IMR-90 (cell line): ENCODE measurements around the gene KRT82. TPM values are rescaled to one million over a fixed set of nuclear protein-coding genes. Genes with fewer than 3 reads are reported as not detected.

Source experiments
- ATAC-seq: fragments of 200-7000 bp; cut with Tn5 transposase; 2 replicates; pipeline ENCODE4 v1.9.1; 2020; ENCODE audit warnings: low read depth, mild to moderate bottlenecking, moderate library complexity
- BruUV-seq: library from RNA; stranded (reverse); fragments of 400-500 nt; replicated peaks from 2 replicates; lab custom pipeline; 2021; lab: Mats Ljungman, UMichigan
- CTCF ChIA-PET: fragments of 300-600 bp; formaldehyde crosslinking; extraction: SDS; loops from one replicate; lab custom pipeline; 2021; ENCODE audit warnings: antibody characterized with exemption; lab: Yijun Ruan, JAX
- POLR2A ChIA-PET: fragments of 300-600 bp; sonication (Branson Sonifier 250); formaldehyde crosslinking; loops from one replicate; lab custom pipeline; 2022; ENCODE audit warnings: antibody characterized with exemption; ENCODE audit not compliant: unreplicated experiment; lab: Charles Lee
- DNase-seq: peaks from one replicate; pipeline ENCODE4 v3.0.0; 2013
- H2AFZ ChIP-seq: replicated peaks from 2 replicates; pipeline ENCODE3; 2013; ENCODE audit warnings: low read length, mild to moderate bottlenecking; ENCODE audit not compliant: poor library complexity
- H2AK5ac ChIP-seq: 2 replicates; pipeline ENCODE4 v1.6.1; 2013; ENCODE audit warnings: low read depth, low read length, inconsistent platforms
- H2AK9ac ChIP-seq: replicated peaks from 2 replicates; pipeline ENCODE3; 2013; ENCODE audit warnings: mild to moderate bottlenecking, low read depth, low read length, moderate library complexity; ENCODE audit not compliant: poor library complexity
- H2BK120ac ChIP-seq: 2 replicates; pipeline ENCODE4 v1.6.1; 2013; ENCODE audit warnings: low read depth, low read length, inconsistent platforms
- H2BK15ac ChIP-seq: 3 replicates; pipeline ENCODE4 v1.6.1; 2013; ENCODE audit warnings: low read depth, low read length, inconsistent platforms
- H2BK20ac ChIP-seq: 2 replicates; pipeline ENCODE4 v1.6.1; 2013; ENCODE audit warnings: low read depth, mild to moderate bottlenecking, inconsistent platforms, low read length, moderate library complexity
- H2BK5ac ChIP-seq: 2 replicates; pipeline ENCODE4 v1.6.1; 2013; ENCODE audit warnings: mild to moderate bottlenecking, low read depth, low read length, inconsistent platforms; ENCODE audit not compliant: poor library complexity, severe bottlenecking
- H3K14ac ChIP-seq: replicated peaks from 2 replicates; pipeline ENCODE4 v1.6.1; 2013; ENCODE audit warnings: low read depth, low read length, inconsistent platforms
- H3K18ac ChIP-seq: 2 replicates; pipeline ENCODE4 v1.6.1; 2013; ENCODE audit warnings: low read depth, low read length, control low read depth
- H3K23ac ChIP-seq: 2 replicates; pipeline ENCODE4 v1.6.1; 2013; ENCODE audit warnings: low read depth, low read length, inconsistent platforms
- H3K27ac ChIP-seq: 2 replicates; pipeline ENCODE4 v1.5.1; 2013; ENCODE audit warnings: mild to moderate bottlenecking, control low read depth, low read length; ENCODE audit not compliant: insufficient read depth
- H3K27me3 ChIP-seq: 2 replicates; pipeline ENCODE4 v1.6.1; 2013; ENCODE audit warnings: low read length; ENCODE audit not compliant: control insufficient read depth, insufficient read depth
- H3K36me3 ChIP-seq: 2 replicates; pipeline ENCODE4 v1.6.1; 2013; ENCODE audit warnings: low read length, mixed read lengths; ENCODE audit not compliant: control insufficient read depth, insufficient read depth
- H3K4ac ChIP-seq: 2 replicates; pipeline ENCODE4 v1.6.1; 2013; ENCODE audit warnings: low read depth, low read length, inconsistent platforms
- H3K4me1 ChIP-seq: 2 replicates; pipeline ENCODE4 v1.6.1; 2013; ENCODE audit warnings: low read length, mixed read lengths; ENCODE audit not compliant: control insufficient read depth, insufficient read depth
- H3K4me2 ChIP-seq: 2 replicates; pipeline ENCODE4 v1.6.1; 2013; ENCODE audit warnings: low read depth, mild to moderate bottlenecking, control low read depth, low read length, moderate library complexity
- H3K4me3 ChIP-seq: 2 replicates; pipeline ENCODE4 v1.5.1; 2013; ENCODE audit warnings: low read depth, mild to moderate bottlenecking, control low read depth, low read length, moderate library complexity; ENCODE audit not compliant: insufficient read depth
- H3K56ac ChIP-seq: 2 replicates; pipeline ENCODE4 v1.6.1; 2013; ENCODE audit warnings: low read length, inconsistent platforms; ENCODE audit not compliant: insufficient read depth; ENCODE audit errors: extremely low read depth
- H3K79me1 ChIP-seq, 2 experiments: 2 replicates each; pipeline ENCODE4 v1.6.1; 2013; ENCODE audit warnings: low read length in 2 of 2, inconsistent platforms in 1 of 2, low read depth in 1 of 2
- H3K9ac ChIP-seq: 2 replicates; pipeline ENCODE4 v1.6.1; 2013; ENCODE audit warnings: low read depth, low read length, control low read depth
- H3K9me1 ChIP-seq: 2 replicates; pipeline ENCODE4 v1.6.1; 2013; ENCODE audit warnings: low read length, inconsistent platforms; ENCODE audit not compliant: insufficient read depth
- H3K9me3 ChIP-seq: 2 replicates; pipeline ENCODE4 v1.6.1; 2013; ENCODE audit warnings: low read length; ENCODE audit not compliant: control insufficient read depth, insufficient read depth
- H4K20me1 ChIP-seq: 2 replicates; pipeline ENCODE4 v1.6.1; 2013; ENCODE audit warnings: low read length, inconsistent platforms; ENCODE audit not compliant: insufficient read depth
- H4K5ac ChIP-seq: 2 replicates; pipeline ENCODE4 v1.6.1; 2013; ENCODE audit warnings: mild to moderate bottlenecking, low read depth, low read length, control low read depth
- H4K8ac ChIP-seq, 2 experiments: 2 replicates each; pipeline ENCODE4 v1.6.1; 2013; ENCODE audit warnings: low read depth in 2 of 2, low read length in 2 of 2, control low read depth in 1 of 2, inconsistent platforms in 1 of 2
- H4K91ac ChIP-seq: 2 replicates; pipeline ENCODE4 v1.6.1; 2013; ENCODE audit warnings: low read depth, low read length, inconsistent platforms; ENCODE audit not compliant: insufficient read depth
- BHLHE40 ChIP-seq: fragments of 150-350 bp; IDR thresholded peaks from 2 replicates; pipeline ENCODE4 v1.6.1; 2016; ENCODE audit warnings: mild to moderate bottlenecking, low read depth, low read length
- CEBPB ChIP-seq: IDR thresholded peaks from 2 replicates; pipeline ENCODE4 v1.6.1; 2012; ENCODE audit warnings: low read depth, low read length, improper control_type of control experiment
- CHD1 ChIP-seq: IDR thresholded peaks from 2 replicates; pipeline ENCODE4 v1.6.1; 2012; ENCODE audit warnings: low read depth, low read length, improper control_type of control experiment
- CTCF ChIP-seq: conservative IDR thresholded peaks from 2 replicates; pipeline ENCODE4 v1.5.1; 2012; ENCODE audit warnings: mild to moderate bottlenecking, low read depth, low read length, improper control_type of control experiment
- ELK1 ChIP-seq: fragments of 150-350 bp; IDR thresholded peaks from 2 replicates; pipeline ENCODE4 v1.6.1; 2016; ENCODE audit warnings: low read depth, mild to moderate bottlenecking, low read length, moderate library complexity, borderline replicate concordance
- FOS ChIP-seq: fragments of 150-350 bp; IDR thresholded peaks from 2 replicates; pipeline ENCODE4 v1.6.1; 2016; ENCODE audit warnings: low read depth, low read length
- MAFK ChIP-seq: IDR thresholded peaks from 2 replicates; pipeline ENCODE4 v1.6.1; 2012; ENCODE audit warnings: low read depth, low read length, improper control_type of control experiment
- MAZ ChIP-seq: IDR thresholded peaks from 2 replicates; pipeline ENCODE4 v1.6.1; 2012; ENCODE audit warnings: low read depth, mild to moderate bottlenecking, low read length, improper control_type of control experiment, moderate library complexity, borderline replicate concordance
- MXI1 ChIP-seq: IDR thresholded peaks from 2 replicates; pipeline ENCODE4 v1.6.1; 2012; ENCODE audit warnings: low read depth, mild to moderate bottlenecking, low read length, moderate library complexity, borderline replicate concordance
- NFE2L2 ChIP-seq: fragments of 150-350 bp; IDR thresholded peaks from 2 replicates; pipeline ENCODE4 v1.6.1; 2016; ENCODE audit warnings: low read depth, mild to moderate bottlenecking, low read length
- POLR2A ChIP-seq: IDR thresholded peaks from 2 replicates; pipeline ENCODE4 v1.6.1; 2012; ENCODE audit warnings: mild to moderate bottlenecking, low read depth, low read length
- RAD21 ChIP-seq: IDR thresholded peaks from 2 replicates; pipeline ENCODE4 v1.6.1; 2012; ENCODE audit warnings: low read length, improper control_type of control experiment
- RCOR1 ChIP-seq: IDR thresholded peaks from 2 replicates; pipeline ENCODE4 v1.6.1; 2012; ENCODE audit warnings: mild to moderate bottlenecking, low read length, improper control_type of control experiment; ENCODE audit not compliant: insufficient replicate concordance
- RFX5 ChIP-seq: IDR thresholded peaks from 2 replicates; pipeline ENCODE4 v1.8.0; 2012; ENCODE audit warnings: low read depth, mild to moderate bottlenecking, low read length, moderate library complexity
- SMC3 ChIP-seq: fragments of 150-350 bp; IDR thresholded peaks from 2 replicates; pipeline ENCODE4 v1.6.1; 2016; ENCODE audit warnings: low read depth, mild to moderate bottlenecking, antibody characterized with exemption, low read length, moderate library complexity
- USF2 ChIP-seq: fragments of 150-350 bp; IDR thresholded peaks from 2 replicates; pipeline ENCODE4 v1.6.1; 2017; ENCODE audit warnings: mild to moderate bottlenecking, antibody characterized with exemption, low read length, low read depth
- WGBS, 2 experiments: methylation state at CpG; one replicate each; pipeline versions ENCODE4 v1.1.5 to v1.1.7; 2013; ENCODE audit warnings: missing lambda C conversion rate in 2 of 2; ENCODE audit not compliant: insufficient read length in 1 of 2; ENCODE audit errors: extremely low coverage in 2 of 2; 5-methylcytosine and 5-hydroxymethylcytosine counted together
- dilution Hi-C: fragments of 300-500 bp; cut with HindIII; formaldehyde crosslinking; loops from one replicate; pipeline ENCODE4 v1.14.3; 2018; ENCODE audit warnings: low sequenced_read_pairs; ENCODE audit not compliant: unreplicated experiment
- in situ Hi-C: fragments of 300-500 bp; cut with MboI; formaldehyde crosslinking; loops from 3 replicates; pipeline ENCODE4 v1.14.3; 2019; ENCODE audit warnings: low sequenced_read_pairs, inconsistent platforms, mixed read lengths
- intact Hi-C: fragments of 100-400 bp; cut with micrococcal nuclease; formaldehyde crosslinking; loops from 2 replicates; pipeline ENCODE4 v1.10.0; 2022
- polyA plus RNA-seq, 3 experiments: library from polyadenylated mRNA; depleted of rRNA; stranded (reverse); fragments of >200 nt; gene quantifications; 2 replicates each; pipeline ENCODE4 v1.2.3, GENCODE V29; 2012; ENCODE audit warnings: low replicate concordance in 1 of 3
- total RNA-seq: library from RNA; depleted of rRNA; stranded (reverse); fragments of >200 nt; gene quantifications from 2 replicates; pipeline ENCODE4 v1.2.3, GENCODE V29; 2012

The KRT82 gene
- total and polyA plus RNA-seq, 2 of the 4 experiments (the other 2 are of a cell fraction), result not detected

- intact Hi-C loops (no loop called here), in situ Hi-C loops (no loop called here), dilution Hi-C loops (no loop called here)
- H2BK20ac ChIP-seq, result no peak overlapping the region
- BruUV-seq, result no TSS peak
- ChIA-PET POLR2A (no interaction called here), CTCF (interaction anchor here (0.5 to 1.0 kb wide), 2 partner anchors 12 to 162 kb away, joined by 3 read pairs; no protein-coding TSS in a partner anchor)
- H3K36me3 ChIP-seq, result no peaks in the 10 kb centered on the region
- no peak overlapping the region for H3K56ac ChIP-seq
- H3K79me1 ChIP-seq, result no peaks in the 10 kb centered on the region
- no peak overlapping the region for H2BK15ac ChIP-seq
- peak overlapping the region; percentile 38 for H2BK5ac ChIP-seq
- H3K18ac ChIP-seq, result no peak overlapping the region
- no peak overlapping the region for H3K9ac ChIP-seq
- H3K23ac ChIP-seq, result no peak overlapping the region
- H3K27me3 ChIP-seq, result peaks cover 9% of the 10 kb centered on the region; the same call in 1 of the 2 replicates
- H2AK9ac ChIP-seq, result no peak overlapping the region
- H3K27ac ChIP-seq, result no peak overlapping the region
- no peak overlapping the region; the same call in 1 of the 2 replicates for H4K91ac ChIP-seq
- no peak overlapping the region for H3K4me3 ChIP-seq
- H4K20me1 ChIP-seq, result no peaks in the 10 kb centered on the region
- TF ChIP-seq BHLHE40 (no peak), MAZ (no peak), CHD1 (no peak), POLR2A (no peak), FOS (no peak), ELK1 (no peak), MXI1 (no peak), NFE2L2 (no peak), SMC3 (no peak), CTCF (no peak), USF2 (no peak), CEBPB (no peak), RAD21 (no peak), RFX5 (no peak), MAFK (no peak), RCOR1 (no peak)
- H3K9me3 ChIP-seq, result no peaks in the 10 kb centered on the region
- no peak overlapping the region; the same call in 1 of the 2 replicates for H2AK5ac ChIP-seq
- H4K5ac ChIP-seq, result no peak overlapping the region
- H3K9me1 ChIP-seq, result no peaks in the 10 kb centered on the region
- WGBS, 2 experiments, result no CpG with 5 or more reads among the region's 5 CpGs
- no peak overlapping the region for H2BK120ac ChIP-seq
- no peak overlapping the region for H2AFZ ChIP-seq
- H3K4ac ChIP-seq, result no peak overlapping the region
- ATAC-seq (no peak), DNase-seq (peak; percentile 53)
- no peak overlapping the region for H3K4me2 ChIP-seq
- H3K14ac ChIP-seq, result no peak overlapping the region
- no peak overlapping the region; a peak in 1 of 4 replicates for H4K8ac ChIP-seq
- H3K4me1 ChIP-seq, result no peaks in the 10 kb centered on the region; the same call in 1 of the 2 replicates
Measured at GRCh38 chr12:52440821-52441319, 34.7 kb upstream of the KRT82 start.
